NB4 (cell line): Measurements from ENCODE around the gene CYSRT1.

ENCODE experiments used
- DNase-seq: peaks from one replicate; pipeline ENCODE4 v3.0.0; 2010; ENCODE audit warnings: low read depth
- H3K4me3 ChIP-seq: one replicate; pipeline ENCODE4 v1.5.1; 2011; ENCODE audit warnings: mild to moderate bottlenecking, low read depth, low read length, moderate library complexity
- MAX ChIP-seq: IDR thresholded peaks from 2 replicates; pipeline ENCODE4 v1.6.1; 2011; ENCODE audit warnings: low read depth, low read length
- MYC ChIP-seq: IDR thresholded peaks from 2 replicates; pipeline ENCODE4 v1.6.1; 2011; ENCODE audit warnings: low read depth, low read length
- POLR2A ChIP-seq: IDR thresholded peaks from 2 replicates; pipeline ENCODE4 v1.6.1; 2011; ENCODE audit warnings: mild to moderate bottlenecking; ENCODE audit not compliant: insufficient read length; ENCODE audit errors: extremely low read depth
- TF ChIP-seq, protein P1 (sequence below): IDR thresholded peaks from one replicate; pipeline ENCODE4 v1.5.1; 2012; ENCODE audit warnings: low read depth, low read length

CYSRT1 gene

DNA sequence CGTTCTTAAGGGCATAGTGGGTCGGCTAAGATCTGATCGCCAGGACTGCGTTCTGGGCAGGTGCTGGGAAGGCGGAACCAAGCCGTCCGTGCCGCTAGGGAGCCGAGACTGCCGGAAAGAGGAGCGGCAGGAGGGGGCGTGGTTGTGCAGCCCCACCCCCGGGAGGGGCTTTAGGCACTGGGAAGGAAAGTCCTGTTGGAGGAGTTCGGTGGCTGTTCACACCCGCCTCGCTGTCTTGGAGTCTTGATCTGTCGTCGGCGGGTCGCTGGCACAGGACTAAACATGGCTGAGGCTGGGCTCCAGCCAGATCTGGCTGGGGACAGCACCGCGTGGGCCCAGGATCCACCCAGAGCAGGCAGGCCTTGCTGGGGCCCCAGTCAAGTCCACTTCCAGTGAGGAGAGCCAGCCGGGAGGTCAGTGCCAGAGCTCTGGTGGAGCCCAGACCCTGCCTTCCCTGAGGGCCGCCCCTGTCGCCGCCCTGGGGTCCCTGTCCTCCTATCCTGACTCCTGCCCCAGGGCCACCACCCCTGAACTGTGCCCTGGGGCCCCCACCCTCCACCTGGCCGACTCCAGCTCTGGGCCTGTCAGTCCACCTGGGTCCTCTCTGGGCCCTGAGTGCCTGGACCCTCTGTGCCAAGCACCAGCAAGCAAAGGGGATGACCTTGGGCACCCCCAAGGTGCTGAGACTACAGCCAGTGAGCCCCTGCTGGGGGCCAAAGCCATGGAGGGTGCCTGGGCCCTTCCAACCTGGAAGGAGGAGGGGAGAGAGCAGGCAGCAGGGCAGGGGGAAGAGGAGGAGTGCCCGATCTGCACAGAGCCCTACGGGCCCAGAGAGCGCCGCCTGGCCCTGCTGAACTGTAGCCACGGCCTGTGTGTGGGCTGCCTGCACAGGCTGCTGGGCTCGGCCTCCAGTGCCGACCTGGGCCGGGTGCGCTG lies 7.4 kb upstream of the CYSRT1 start:
- DNase-seq, result no peak
- H3K4me3 ChIP-seq, result no peak overlapping the region
- no peak for TF ChIP-seq MAX
- no peak for TF ChIP-seq MYC
- TF ChIP-seq, protein P1, sequence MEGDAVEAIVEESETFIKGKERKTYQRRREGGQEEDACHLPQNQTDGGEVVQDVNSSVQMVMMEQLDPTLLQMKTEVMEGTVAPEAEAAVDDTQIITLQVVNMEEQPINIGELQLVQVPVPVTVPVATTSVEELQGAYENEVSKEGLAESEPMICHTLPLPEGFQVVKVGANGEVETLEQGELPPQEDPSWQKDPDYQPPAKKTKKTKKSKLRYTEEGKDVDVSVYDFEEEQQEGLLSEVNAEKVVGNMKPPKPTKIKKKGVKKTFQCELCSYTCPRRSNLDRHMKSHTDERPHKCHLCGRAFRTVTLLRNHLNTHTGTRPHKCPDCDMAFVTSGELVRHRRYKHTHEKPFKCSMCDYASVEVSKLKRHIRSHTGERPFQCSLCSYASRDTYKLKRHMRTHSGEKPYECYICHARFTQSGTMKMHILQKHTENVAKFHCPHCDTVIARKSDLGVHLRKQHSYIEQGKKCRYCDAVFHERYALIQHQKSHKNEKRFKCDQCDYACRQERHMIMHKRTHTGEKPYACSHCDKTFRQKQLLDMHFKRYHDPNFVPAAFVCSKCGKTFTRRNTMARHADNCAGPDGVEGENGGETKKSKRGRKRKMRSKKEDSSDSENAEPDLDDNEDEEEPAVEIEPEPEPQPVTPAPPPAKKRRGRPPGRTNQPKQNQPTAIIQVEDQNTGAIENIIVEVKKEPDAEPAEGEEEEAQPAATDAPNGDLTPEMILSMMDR, result no peak
- no peak for TF ChIP-seq POLR2A

DNA sequence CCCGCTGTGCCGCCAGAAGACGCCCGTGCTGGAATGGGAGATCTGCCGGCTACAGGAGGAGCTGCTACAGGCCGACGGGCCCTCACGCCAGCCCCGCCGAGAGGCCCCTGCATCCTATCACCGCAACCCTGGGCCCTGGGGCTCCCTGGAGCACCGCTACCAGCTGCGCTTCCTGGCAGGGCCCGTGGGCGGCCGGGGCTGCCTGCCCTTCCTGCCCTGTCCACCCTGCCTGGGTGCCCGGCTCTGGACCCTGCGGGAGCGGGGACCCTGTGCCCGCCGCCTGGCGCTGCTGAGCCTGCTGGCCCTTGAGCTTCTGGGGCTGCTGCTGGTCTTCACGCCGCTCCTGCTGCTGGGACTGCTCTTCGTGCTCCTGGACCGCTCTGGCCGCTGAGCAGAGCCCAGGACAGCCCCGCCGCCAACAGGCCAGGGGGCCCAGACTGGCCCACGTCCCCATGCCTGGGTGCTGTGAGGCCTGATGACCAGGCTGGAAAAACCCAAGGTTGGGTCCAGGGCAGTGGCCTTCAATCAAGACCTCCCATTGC lies 6.7 kb upstream of the CYSRT1 start:
- no peak for DNase-seq
- H3K4me3 ChIP-seq, result no peak overlapping the region
- TF ChIP-seq, protein P1, result no peak
- TF ChIP-seq POLR2A, result no peak
- TF ChIP-seq MYC, result no peak
- no peak for TF ChIP-seq MAX

DNA sequence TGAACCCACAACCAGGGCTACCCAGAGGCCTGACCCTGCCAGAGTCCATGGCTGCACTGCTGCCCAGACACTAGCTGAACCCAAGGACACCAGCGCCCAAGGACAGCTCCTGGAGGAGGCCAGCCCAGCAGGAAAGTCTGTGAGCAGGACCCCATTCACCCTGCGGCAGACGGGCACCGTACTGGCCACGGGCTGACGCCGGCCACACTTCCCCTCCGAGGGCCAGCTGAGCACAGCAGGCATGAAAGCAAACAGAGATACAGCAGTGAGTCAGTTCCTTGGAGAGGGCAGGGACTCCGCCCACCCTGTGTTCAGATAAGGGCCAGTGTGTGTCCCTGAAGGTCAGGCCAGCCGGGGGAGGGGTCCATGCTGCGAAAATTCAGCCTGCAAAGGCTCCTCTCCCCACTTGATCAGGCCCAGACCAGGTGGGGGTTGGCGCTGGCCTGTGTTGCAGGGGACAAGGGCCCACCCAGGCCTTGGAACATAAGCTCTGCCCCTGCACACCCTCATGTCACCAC lies 6.2 kb upstream of the CYSRT1 start:
- DNase-seq, result peak; percentile 56
- no peak for TF ChIP-seq MAX
- TF ChIP-seq, protein P1, result no peak
- no peak overlapping the region for H3K4me3 ChIP-seq

GRCh38 chr9:137219757-137220316 lies 5.1 kb upstream of the CYSRT1 start:
- TF ChIP-seq POLR2A (no peak), MYC (no peak), MAX (no peak)
- TF ChIP-seq, protein P1, result no peak
- DNase-seq, result no peak
- no peak overlapping the region for H3K4me3 ChIP-seq

- DNase-seq, result no peak
- no peak overlapping the region for H3K4me3 ChIP-seq
- TF ChIP-seq POLR2A, result no peak
- TF ChIP-seq, protein P1, result no peak
- no peak for TF ChIP-seq MYC
- no peak for TF ChIP-seq MAX
These were observed 4.5 kb upstream of the CYSRT1 start for GRCh38 chr9:137220317-137221094.
